Naive thymus-derived CD8-positive, alpha-beta T cell (primary cell): ENCODE data around the gene COL1A2. TPM values are rescaled to one million over a fixed set of nuclear protein-coding genes. Genes with fewer than 3 reads are reported as not detected.
A peak's percentile ranks its signal among the peaks of the same experiment; 100 is the strongest.

Experiments used
- ATAC-seq, 2 donors: fragments of 150-1000 bp; cut with Tn5 transposase in 1 of 2; sonication (Bioruptor Pico), chemical (Tn5 transposase) in 1 of 2; 1 replicate in 1 of 2; 2 replicates in 1 of 2; pipeline ENCODE4 v1.10.0; 2021; ENCODE audit warnings: mild to moderate bottlenecking in 2 of 2, moderate library complexity in 2 of 2
- POLR2A ChIA-PET: fragments of 350-600 bp; sonication (Branson Sonifier 250); formaldehyde crosslinking; loops from one replicate; lab custom pipeline; 2021; ENCODE audit warnings: antibody characterized with exemption; lab: Charles Lee
- DNase-seq, 10 donors: peaks; one replicate each; pipeline versions ENCODE4 v3.0.0 to v3.0.0-alpha.2; 2020 to 2022
- H3K27ac Mint-ChIP-seq, 10 donors: one replicate each; pipeline ENCODE4 v1.8.0; 2020 to 2022; ENCODE audit warnings: mild to moderate bottlenecking in 10 of 10, mixed read lengths in 10 of 10, moderate library complexity in 4 of 10, inconsistent platforms in 1 of 10
- H3K27me3 Mint-ChIP-seq, 5 donors: one replicate each; pipeline ENCODE4 v1.8.0; 2021 to 2022; ENCODE audit warnings: mixed read lengths in 5 of 5
- H3K36me3 Mint-ChIP-seq, 3 donors: one replicate each; pipeline ENCODE4 v1.8.0; 2020 to 2022; ENCODE audit warnings: mixed read lengths in 3 of 3, mild to moderate bottlenecking in 2 of 3, inconsistent platforms in 1 of 3
- H3K4me1 Mint-ChIP-seq, 4 donors: one replicate each; pipeline ENCODE4 v1.8.0; 2021 to 2022; ENCODE audit warnings: mixed read lengths in 4 of 4
- H3K4me3 Mint-ChIP-seq, 10 donors: one replicate each; pipeline ENCODE4 v1.8.0; 2020 to 2022; ENCODE audit warnings: mild to moderate bottlenecking in 10 of 10, mixed read lengths in 10 of 10, moderate library complexity in 6 of 10, inconsistent platforms in 1 of 10
- H3K9me3 Mint-ChIP-seq, 9 donors: one replicate each; pipeline ENCODE4 v1.8.0; 2020 to 2022; ENCODE audit warnings: mixed read lengths in 9 of 9, mild to moderate bottlenecking in 3 of 9, inconsistent platforms in 1 of 9, moderate library complexity in 1 of 9
- polyA plus RNA-seq, 3 donors: library from polyadenylated mRNA; unstranded; fragments of 300-500 nt; fragmentation: Illumina TruSeq; gene quantifications; one replicate each; pipeline ENCODE4 v1.2.3, GENCODE V29; 2021
- total RNA-seq, 8 experiments: library from RNA in 2 of 8; stranded (reverse) in 2 of 8; gene quantifications; one replicate each; pipeline ENCODE4 v1.2.3 and lab custom pipeline; 2021 to 2026

The COL1A2 gene
- total and polyA plus RNA-seq, 5 experiments from 2014 or later: not detected

DNA sequence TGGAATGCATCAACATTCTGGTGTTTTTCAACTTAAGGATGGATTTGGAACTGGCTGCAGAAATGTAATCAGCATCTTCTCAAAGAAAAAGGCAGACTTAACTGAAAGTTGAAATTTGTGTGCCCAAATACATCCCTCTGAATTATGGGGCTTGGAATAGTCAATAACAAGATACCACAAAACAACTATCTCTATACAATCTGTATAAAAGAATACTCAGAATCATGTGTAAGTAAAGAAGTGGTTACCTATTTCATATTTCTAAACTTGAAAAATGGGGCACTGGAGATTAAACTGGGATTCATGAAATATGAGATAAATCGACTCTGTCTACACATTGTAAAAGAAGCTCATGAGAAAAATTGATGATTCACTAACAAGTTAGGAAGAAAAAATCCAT lies 6.2 kb upstream of the COL1A2 start:
- peaks cover 0 to 12% (median 0%) of the 10 kb centered on the region in 9 donors for H3K9me3 Mint-ChIP-seq
- POLR2A ChIA-PET: no interaction called here
- H3K27me3 Mint-ChIP-seq: peaks cover 6 to 24% (median 23%) of the 10 kb centered on the region in 5 donors
- no peaks in the 10 kb centered on the region for H3K4me1 Mint-ChIP-seq
- H3K27ac Mint-ChIP-seq: no peak overlapping the region
- DNase-seq: no peak
- H3K36me3 Mint-ChIP-seq: no peaks in the 10 kb centered on the region
- no peak overlapping the region for H3K4me3 Mint-ChIP-seq
- no peak for ATAC-seq

GRCh38 chr7:94389381-94389780 lies 5.3 kb upstream of the COL1A2 start:
- peaks cover 0 to 2% (median 0%) of the 10 kb centered on the region in 4 donors for H3K4me1 Mint-ChIP-seq
- no peaks in the 10 kb centered on the region for H3K36me3 Mint-ChIP-seq
- no peak for DNase-seq
- POLR2A ChIA-PET: no interaction called here
- H3K9me3 Mint-ChIP-seq: peaks cover 0 to 12% (median 0%) of the 10 kb centered on the region in 9 donors
- no peak overlapping the region for H3K27ac Mint-ChIP-seq
- peaks cover 7 to 29% (median 26%) of the 10 kb centered on the region in 5 donors for H3K27me3 Mint-ChIP-seq
- no peak overlapping the region for H3K4me3 Mint-ChIP-seq
- ATAC-seq: no peak

- DNase-seq: no peak
- no peaks in the 10 kb centered on the region for H3K36me3 Mint-ChIP-seq
Observed at GRCh38 chr7:94391726-94392392, 2.8 kb upstream of the COL1A2 start.

DNA sequence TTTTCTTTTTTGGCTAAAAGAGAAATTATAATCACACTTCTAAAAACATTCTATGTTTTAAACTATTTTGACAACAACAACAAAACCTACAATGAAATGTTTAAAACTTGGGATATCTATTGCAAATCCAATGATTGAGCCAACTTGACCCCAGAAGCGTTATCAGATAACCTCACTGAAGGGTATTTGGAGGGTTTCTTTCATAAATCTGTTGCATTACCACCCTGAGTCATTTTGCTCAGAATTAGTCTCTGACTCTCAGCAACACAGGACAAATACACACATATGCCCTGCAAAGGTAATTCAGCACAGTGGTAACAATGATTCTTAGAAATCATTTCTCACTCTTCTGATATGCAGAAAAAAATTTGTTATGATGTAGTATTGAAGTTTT lies 2.3 kb upstream of the COL1A2 start:
- peaks cover 0 to 12% (median 0%) of the 10 kb centered on the region in 9 donors for H3K9me3 Mint-ChIP-seq
- H3K4me1 Mint-ChIP-seq: peaks cover 5 to 14% (median 11%) of the 10 kb centered on the region in 4 donors
- no peak for DNase-seq
- POLR2A ChIA-PET: no interaction called here
- peak overlapping the region in 1 of 10 donors; percentile 11 for H3K4me3 Mint-ChIP-seq
- ATAC-seq: no peak
- H3K36me3 Mint-ChIP-seq: no peaks in the 10 kb centered on the region
- H3K27me3 Mint-ChIP-seq: peaks cover 19 to 56% (median 44%) of the 10 kb centered on the region in 5 donors
- H3K27ac Mint-ChIP-seq: peak overlapping the region in 2 of 10 donors; percentile 61 to 74

More at GRCh38 chr7:94391726-94392392, 2.8 kb upstream of the COL1A2 start:
- ATAC-seq: no peak
- Mint-ChIP-seq H3K4me1 (peaks cover 5 to 14% (median 11%) of the 10 kb centered on the region in 4 donors), H3K9me3 (peaks cover 0 to 12% (median 0%) of the 10 kb centered on the region in 9 donors), H3K27ac (peak overlapping the region in 4 of 10 donors; percentile 34 to 74 (median 56)), H3K4me3 (peak overlapping the region in 3 of 10 donors; percentile 3 to 46 (median 11)), H3K27me3 (peaks cover 19 to 53% (median 42%) of the 10 kb centered on the region in 5 donors)
- POLR2A ChIA-PET: no interaction called here

- H3K27me3 Mint-ChIP-seq: peaks cover 19 to 57% (median 45%) of the 10 kb centered on the region in 5 donors
- no peaks in the 10 kb centered on the region for H3K36me3 Mint-ChIP-seq
- peak overlapping the region in 6 of 10 donors; percentile 3 to 86 (median 50) for H3K4me3 Mint-ChIP-seq
Observed at GRCh38 chr7:94393246-94394108, 1.2 kb upstream of the COL1A2 start.

DNA sequence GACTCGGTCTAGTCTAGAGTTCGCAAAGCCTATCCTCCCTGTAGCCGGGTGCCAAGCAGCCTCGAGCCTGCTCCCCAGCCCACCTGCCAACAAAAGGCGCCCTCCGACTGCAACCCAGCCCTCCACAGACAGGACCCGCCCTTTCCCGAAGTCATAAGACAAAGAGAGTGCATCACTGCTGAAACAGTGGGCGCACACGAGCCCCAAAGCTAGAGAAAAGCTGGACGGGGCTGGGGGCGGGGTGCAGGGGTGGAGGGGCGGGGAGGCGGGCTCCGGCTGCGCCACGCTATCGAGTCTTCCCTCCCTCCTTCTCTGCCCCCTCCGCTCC lies 622 bp upstream of the COL1A2 start:
- POLR2A ChIA-PET: no interaction called here
- peaks cover 5 to 14% (median 11%) of the 10 kb centered on the region in 4 donors for H3K4me1 Mint-ChIP-seq
- no peaks in the 10 kb centered on the region for H3K36me3 Mint-ChIP-seq
- H3K27ac Mint-ChIP-seq: no peak overlapping the region
- no peak for DNase-seq
- peaks cover 0 to 12% (median 0%) of the 10 kb centered on the region in 9 donors for H3K9me3 Mint-ChIP-seq
- ATAC-seq: peak; percentile 10 to 11
- peak overlapping the region in 2 of 10 donors; percentile 86 to 88 for H3K4me3 Mint-ChIP-seq
- peaks cover 19 to 61% (median 44%) of the 10 kb centered on the region in 5 donors for H3K27me3 Mint-ChIP-seq

More at GRCh38 chr7:94393246-94394108, 1.2 kb upstream of the COL1A2 start:
- DNase-seq: no peak
- H3K9me3 Mint-ChIP-seq: peaks cover 0 to 12% (median 0%) of the 10 kb centered on the region in 9 donors
- no peak for ATAC-seq
- peak overlapping the region in 1 of 10 donors; percentile 35 for H3K27ac Mint-ChIP-seq
- peaks cover 5 to 14% (median 11%) of the 10 kb centered on the region in 4 donors for H3K4me1 Mint-ChIP-seq
- POLR2A ChIA-PET: no interaction called here

DNA sequence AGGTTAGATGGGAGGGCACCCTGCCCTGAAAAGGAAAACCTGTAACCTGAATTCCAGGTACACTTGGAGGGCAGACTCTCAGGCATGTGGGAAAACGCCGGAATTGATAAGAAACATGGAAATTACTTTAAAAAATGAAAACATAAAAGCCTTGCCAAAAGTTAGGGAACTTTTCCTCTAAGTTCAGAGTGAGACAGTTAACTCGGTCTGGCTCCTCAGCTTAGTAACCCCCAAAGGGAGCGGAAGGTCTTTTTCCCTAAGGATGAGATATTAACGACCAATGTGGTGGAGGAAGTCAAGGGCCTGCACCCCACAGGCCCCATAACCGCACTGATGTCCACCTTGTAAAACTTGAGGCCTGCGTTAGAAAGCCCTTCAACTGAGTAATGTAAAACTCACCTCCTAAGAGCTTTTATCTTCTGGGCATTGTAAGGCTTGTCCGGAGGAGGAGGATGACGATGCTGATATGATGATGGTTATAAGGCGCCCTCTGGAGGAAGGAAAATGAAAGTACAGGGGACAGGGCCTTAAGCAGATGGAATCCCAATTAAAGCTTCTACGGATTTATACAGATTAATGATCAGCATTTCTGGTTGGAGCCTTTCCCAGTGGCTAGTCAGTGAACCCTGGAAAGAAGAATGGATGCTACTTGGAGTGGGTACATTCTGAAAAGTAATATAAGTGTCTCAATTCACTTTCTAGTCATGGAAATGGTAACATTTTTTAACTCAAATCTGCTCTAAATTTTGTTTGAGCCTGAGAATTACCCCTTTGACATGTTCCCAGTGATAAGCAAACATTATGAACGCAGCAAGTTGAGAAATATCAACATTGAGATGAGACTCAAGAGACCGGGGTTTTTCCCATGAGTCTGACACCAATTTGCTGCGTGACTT lies 694 bp downstream of the COL1A2 start:
- POLR2A ChIA-PET: no interaction called here
- ATAC-seq (peak in 1 of 2 donors; percentile 72), DNase-seq (peak in 2 of 10 donors; percentile 3 to 54)
- H3K27ac Mint-ChIP-seq: peak overlapping the region in 4 of 10 donors; percentile 29 to 56 (median 44)
- H3K36me3 Mint-ChIP-seq: no peaks in the 10 kb centered on the region
- H3K4me3 Mint-ChIP-seq: peak overlapping the region in 9 of 10 donors; percentile 19 to 88 (median 57)
- peaks cover 0 to 4% (median 0%) of the 10 kb centered on the region in 9 donors for H3K9me3 Mint-ChIP-seq
- peaks cover 5 to 14% (median 11%) of the 10 kb centered on the region in 4 donors for H3K4me1 Mint-ChIP-seq
- H3K27me3 Mint-ChIP-seq: peaks cover 20 to 58% (median 42%) of the 10 kb centered on the region in 5 donors

DNA sequence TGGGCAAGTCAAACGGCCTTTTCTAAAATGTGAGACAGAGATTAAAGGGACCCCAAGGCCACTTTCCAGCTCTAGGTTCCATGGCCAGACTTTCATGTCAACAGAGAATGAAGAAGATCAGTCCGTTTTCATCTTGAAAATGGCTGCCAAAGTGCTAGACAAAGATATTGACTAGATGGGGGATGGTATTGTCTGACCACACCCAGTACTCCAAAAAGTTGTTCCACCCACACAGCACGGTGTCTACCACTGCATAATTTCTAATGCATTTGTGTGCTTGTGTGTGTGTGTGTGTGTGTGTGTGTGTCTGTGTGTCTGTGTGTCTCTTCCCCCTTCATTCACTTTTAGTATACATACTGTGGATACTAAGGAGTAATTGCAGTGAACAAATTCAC lies 1.3 kb downstream of the COL1A2 start:
- no peaks in the 10 kb centered on the region for H3K36me3 Mint-ChIP-seq

GRCh38 chr7:94396596-94396995 lies 1.9 kb downstream of the COL1A2 start:
- Mint-ChIP-seq H3K4me1 (peaks cover 5 to 14% (median 11%) of the 10 kb centered on the region in 4 donors), H3K27me3 (peaks cover 25 to 62% (median 48%) of the 10 kb centered on the region in 5 donors), H3K4me3 (no peak overlapping the region), H3K9me3 (peaks cover 0 to 2% (median 0%) of the 10 kb centered on the region in 9 donors), H3K27ac (no peak overlapping the region), H3K36me3 (no peaks in the 10 kb centered on the region)
- no peak for DNase-seq
- POLR2A ChIA-PET: no interaction called here
- ATAC-seq: no peak

More for the DNA sequence above, 1.3 kb downstream of the COL1A2 start:
- no peak overlapping the region for H3K27ac Mint-ChIP-seq
- H3K27me3 Mint-ChIP-seq: peaks cover 25 to 58% (median 48%) of the 10 kb centered on the region in 5 donors
- DNase-seq: no peak
- H3K4me1 Mint-ChIP-seq: peaks cover 5 to 14% (median 11%) of the 10 kb centered on the region in 4 donors
- ATAC-seq: no peak
- no peak overlapping the region for H3K4me3 Mint-ChIP-seq
- H3K9me3 Mint-ChIP-seq: peaks cover 0 to 3% (median 0%) of the 10 kb centered on the region in 9 donors
- POLR2A ChIA-PET: no interaction called here

DNA sequence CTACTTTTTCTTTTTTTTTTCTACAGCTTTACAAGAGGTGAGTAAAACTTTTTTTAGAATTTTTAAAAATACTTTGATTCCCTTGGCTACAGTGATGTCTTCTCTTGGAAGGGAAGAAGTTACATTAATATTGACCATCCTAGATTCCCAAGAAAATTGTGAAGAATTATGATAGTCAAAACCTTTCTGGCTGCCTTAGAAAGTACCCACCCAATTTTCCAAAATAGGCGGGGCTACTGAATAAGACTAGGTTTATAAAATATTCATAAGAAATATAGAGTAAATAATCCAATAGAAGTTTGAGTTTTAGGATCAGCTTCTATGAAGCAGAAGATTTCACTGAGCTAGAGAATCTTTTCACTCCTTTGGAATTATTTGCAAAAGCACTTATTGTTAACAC lies 3.0 kb downstream of the COL1A2 start:
- no peak overlapping the region for H3K4me3 Mint-ChIP-seq
- H3K27me3 Mint-ChIP-seq: peaks cover 27 to 71% (median 44%) of the 10 kb centered on the region in 5 donors
- no peaks in the 10 kb centered on the region for H3K36me3 Mint-ChIP-seq
- DNase-seq (no peak), ATAC-seq (no peak)
- peaks cover 0 to 2% (median 0%) of the 10 kb centered on the region in 9 donors for H3K9me3 Mint-ChIP-seq
- POLR2A ChIA-PET: no interaction called here
- peaks cover 5 to 14% (median 11%) of the 10 kb centered on the region in 4 donors for H3K4me1 Mint-ChIP-seq
- no peak overlapping the region for H3K27ac Mint-ChIP-seq

DNA sequence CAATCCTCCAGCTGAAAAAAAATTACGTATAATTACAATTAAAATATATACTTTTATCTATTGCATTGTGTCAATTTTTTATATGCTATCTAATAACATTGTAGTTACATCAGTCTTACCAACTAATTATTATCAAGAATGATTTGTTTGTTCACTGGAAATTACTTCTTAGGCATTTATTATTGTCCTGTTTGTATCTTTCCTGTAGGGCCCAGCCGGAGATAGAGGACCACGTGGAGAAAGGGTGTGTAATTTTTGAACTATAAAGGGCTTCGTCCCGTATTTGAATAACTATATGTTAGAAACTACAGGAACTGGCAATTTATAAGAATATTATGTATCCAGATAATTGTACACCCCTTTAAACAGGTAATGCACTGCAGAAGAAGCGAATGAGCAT lies 4.1 kb downstream of the COL1A2 start:
- DNase-seq (no peak), ATAC-seq (no peak)
- peaks cover 5 to 12% (median 11%) of the 10 kb centered on the region in 4 donors for H3K4me1 Mint-ChIP-seq
- H3K9me3 Mint-ChIP-seq: no peaks in the 10 kb centered on the region
- H3K4me3 Mint-ChIP-seq: no peak overlapping the region
- H3K27ac Mint-ChIP-seq: no peak overlapping the region
- no peaks in the 10 kb centered on the region for H3K36me3 Mint-ChIP-seq
- H3K27me3 Mint-ChIP-seq: peaks cover 26 to 69% (median 42%) of the 10 kb centered on the region in 5 donors
- POLR2A ChIA-PET: no interaction called here

GRCh38 chr7:94400022-94400421 lies 5.3 kb downstream of the COL1A2 start:
- H3K27me3 Mint-ChIP-seq: peaks cover 23 to 62% (median 37%) of the 10 kb centered on the region in 5 donors
- no peak overlapping the region for H3K27ac Mint-ChIP-seq
- POLR2A ChIA-PET: no interaction called here
- no peak overlapping the region for H3K4me3 Mint-ChIP-seq
- DNase-seq: no peak
- H3K4me1 Mint-ChIP-seq: peaks cover 3 to 7% (median 6%) of the 10 kb centered on the region in 4 donors
- no peak for ATAC-seq
- H3K36me3 Mint-ChIP-seq: no peaks in the 10 kb centered on the region
- no peaks in the 10 kb centered on the region for H3K9me3 Mint-ChIP-seq
